ENCODE data around the gene DOK6.

DNA sequence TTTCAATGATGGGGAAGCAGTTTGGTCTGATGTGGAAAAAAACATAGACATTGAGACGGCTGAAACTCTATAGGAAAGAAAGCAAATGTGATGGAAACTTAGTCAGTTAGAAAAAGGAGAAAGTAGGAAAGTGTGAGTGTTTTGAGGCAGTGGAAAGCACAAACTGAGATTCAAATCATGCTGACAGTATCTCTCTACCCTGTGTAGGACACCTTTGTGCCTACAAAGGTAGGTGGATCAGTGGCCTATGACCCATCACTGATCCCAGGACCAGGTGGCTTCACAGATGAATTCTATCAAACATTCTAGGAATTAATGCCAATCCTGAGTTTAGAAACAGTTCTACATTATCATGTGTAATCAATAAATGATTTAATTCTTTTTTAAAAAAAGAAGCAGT lies 489.9 kb downstream of the DOK6 start:
- TF ChIP-seq CTCF (IDR thresholded peaks at IDR 0.05; ENCODE audit: low read depth, low read length) (no peak), EZH2phosphoT487 (IDR thresholded peaks at IDR 0.05; ENCODE audit: low read depth) (no peak)

All from OCI-LY3 (cell line).